NOMO-1 (cell line): ENCODE results near the gene ERC2.
A peak's percentile ranks its signal among the peaks of the same experiment; 100 is the strongest.

Source experiments
- DNase-seq, 2 experiments: peaks; one replicate each; lab custom pipeline; 2025; ENCODE audit not compliant: unreplicated experiment in 2 of 2; lab: John Stamatoyannopoulos, UW

Gene ERC2

GRCh38 chr3:55812394-55813013, 655.8 kb downstream of the ERC2 start:
- no peak for DNase-seq

- DNase-seq = peak; percentile 60 to 71
Measured at GRCh38 chr3:55807210-55807609, 661.1 kb downstream of the ERC2 start.

GRCh38 chr3:55805169-55805568, 663.1 kb downstream of the ERC2 start:
- DNase-seq = no peak

GRCh38 chr3:55804170-55805095, 663.8 kb downstream of the ERC2 start:
- DNase-seq = no peak

GRCh38 chr3:55802816-55803215, 665.5 kb downstream of the ERC2 start:
- DNase-seq = no peak

- DNase-seq = no peak
Measured at GRCh38 chr3:55801676-55802075, 666.6 kb downstream of the ERC2 start.

GRCh38 chr3:55801068-55801467, 667.2 kb downstream of the ERC2 start:
- DNase-seq = no peak

GRCh38 chr3:55797775-55798174, 670.5 kb downstream of the ERC2 start:
- DNase-seq = no peak

- DNase-seq = no peak
Measured at GRCh38 chr3:55797084-55797483, 671.2 kb downstream of the ERC2 start.

GRCh38 chr3:55796533-55796932, 671.7 kb downstream of the ERC2 start:
- DNase-seq = no peak

GRCh38 chr3:55795746-55796145, 672.5 kb downstream of the ERC2 start:
- DNase-seq = no peak

- DNase-seq = no peak
Measured at GRCh38 chr3:55795296-55795695, 673.0 kb downstream of the ERC2 start.

GRCh38 chr3:55792742-55793141, 675.5 kb downstream of the ERC2 start:
- DNase-seq = no peak

- peak; percentile 31 to 63 for DNase-seq
Measured at GRCh38 chr3:55792009-55792408, 676.3 kb downstream of the ERC2 start.

- peak; percentile 58 to 84 for DNase-seq
Measured at GRCh38 chr3:55790596-55791350, 677.5 kb downstream of the ERC2 start.

GRCh38 chr3:55789516-55789915, 678.8 kb downstream of the ERC2 start:
- DNase-seq = no peak

- no peak for DNase-seq
Measured at GRCh38 chr3:55782807-55783206, 685.5 kb downstream of the ERC2 start.

- DNase-seq = no peak
Measured at GRCh38 chr3:55782351-55782750, 685.9 kb downstream of the ERC2 start.

GRCh38 chr3:55780913-55781312, 687.4 kb downstream of the ERC2 start:
- DNase-seq = no peak

GRCh38 chr3:55779543-55779942, 688.7 kb downstream of the ERC2 start:
- no peak for DNase-seq

- no peak for DNase-seq
Measured at GRCh38 chr3:55775366-55776154, 692.7 kb downstream of the ERC2 start.
